A549 (cell line): ENCODE data around the gene TCN2. TPM values are rescaled to one million over a fixed set of nuclear protein-coding genes. Genes with fewer than 3 reads are reported as not detected.
A peak's percentile ranks its signal among the peaks of the same experiment; 100 is the strongest.

Source experiments
- ATAC-seq, 2 experiments: fragments of 200-7000 bp in 1 of 2; fragments of >200 bp in 1 of 2; cut with Nextera tagmentation in 1 of 2; cut with Tn5 transposase in 1 of 2; 3 replicates each; pipeline versions ENCODE4 v1.8.0 to v1.9.1; 2018 to 2020; ENCODE audit warnings: mild to moderate bottlenecking in 1 of 2, moderate library complexity in 1 of 2
- CTCF ChIA-PET: fragments of 300-600 bp; sonication (Branson Sonifier 250); formaldehyde crosslinking; extraction: SDS; loops from one replicate; lab custom pipeline; 2021; ENCODE audit warnings: antibody characterized with exemption, inconsistent platforms; lab: Yijun Ruan, JAX
- POLR2A ChIA-PET: fragments of 350-600 bp; formaldehyde crosslinking; extraction: SDS; loops from one replicate; lab custom pipeline; 2021; ENCODE audit warnings: antibody characterized with exemption, inconsistent platforms; lab: Yijun Ruan, JAX
- DNase-seq, 2 experiments: peaks; one replicate each; pipeline versions ENCODE4 v3.0.0 to v3.0.0-alpha.2; 2011 to 2016; ENCODE audit warnings: low read depth in 1 of 2, low spot score in 1 of 2
- FAIRE-seq: peaks from 2 replicates; lab custom pipeline; 2011; peaks lifted over from hg19 to GRCh38; lab: Jason Lieb, UNC
- H3K27ac ChIP-seq, 2 experiments: fragments of >200 bp; sonication (Bioruptor Twin); formaldehyde crosslinking; 3 replicates each; pipeline ENCODE4 v1.5.1; 2016 to 2017
- H3K4me1 ChIP-seq: fragments of >200 bp; sonication (Bioruptor Twin); formaldehyde crosslinking; 3 replicates; pipeline ENCODE4 v1.6.1; 2016
- H3K4me2 ChIP-seq: fragments of >200 bp; sonication (Bioruptor Twin); formaldehyde crosslinking; 3 replicates; pipeline ENCODE4 v1.6.1; 2016
- H3K4me3 ChIP-seq: fragments of >200 bp; sonication (Bioruptor Twin); formaldehyde crosslinking; 3 replicates; pipeline ENCODE4 v1.5.1; 2016
- H3K9me3 ChIP-seq: fragments of >200 bp; sonication (Bioruptor Twin); formaldehyde crosslinking; 3 replicates; pipeline ENCODE4 v1.6.1; 2016
- BHLHE40 ChIP-seq: IDR thresholded peaks from 2 replicates; pipeline ENCODE4 v1.6.1; 2012; ENCODE audit warnings: low read depth, low read length, inconsistent platforms
- CHD4 ChIP-seq: fragments of 200-600 bp; sonication (generic); IDR thresholded peaks from 2 replicates; pipeline ENCODE4 v1.6.1; 2016; ENCODE audit warnings: antibody characterized with exemption, mild to moderate bottlenecking, borderline replicate concordance
- CTCF ChIP-seq: fragments of >200 bp; sonication (Bioruptor Twin); formaldehyde crosslinking; IDR thresholded peaks from 3 replicates; pipeline ENCODE4 v1.5.1; 2016
- E2F6 ChIP-seq: IDR thresholded peaks from 2 replicates; pipeline ENCODE4 v1.6.1; 2012; ENCODE audit warnings: low read depth, borderline replicate concordance
- EHMT2 ChIP-seq: fragments of 200-600 bp; sonication (generic); IDR thresholded peaks from 2 replicates; pipeline ENCODE4 v1.6.1; 2016; ENCODE audit warnings: antibody characterized with exemption, low read depth, mild to moderate bottlenecking, moderate library complexity
- EP300 ChIP-seq, 2 experiments: fragments of >200 bp; sonication (Bioruptor Twin); formaldehyde crosslinking; IDR thresholded peaks; 2 replicates in 1 of 2; 3 replicates in 1 of 2; pipeline ENCODE4 v1.6.1; 2016 to 2017
- FOSL2 ChIP-seq, 2 experiments: fragments of 450-650 bp in 1 of 2; fragments of >200 bp in 1 of 2; sonication (Bioruptor Twin) in 1 of 2; formaldehyde crosslinking; IDR thresholded peaks; 2 replicates each; pipeline versions ENCODE4 v1.5.0 to v1.6.1; 2016 to 2020; ENCODE audit warnings: mild to moderate bottlenecking in 1 of 2, moderate library complexity in 1 of 2
- FOXS1 ChIP-seq: fragments of 250-450 bp; sonication (Bioruptor Pico); IDR thresholded peaks from 2 replicates; pipeline ENCODE4 v1.5.0; 2020; ENCODE audit warnings: mild to moderate bottlenecking, moderate library complexity
- GATA3 ChIP-seq: IDR thresholded peaks from 2 replicates; pipeline ENCODE4 v1.6.1; 2012; ENCODE audit warnings: borderline replicate concordance
- HEYL ChIP-seq: fragments of 250-450 bp; sonication (Bioruptor Pico); IDR thresholded peaks from 2 replicates; pipeline ENCODE4 v1.8.0; 2021; ENCODE audit warnings: mild to moderate bottlenecking, moderate library complexity
- HOXB5 ChIP-seq: fragments of 250-450 bp; sonication (Bioruptor Pico); IDR thresholded peaks from 2 replicates; pipeline ENCODE4 v1.5.0; 2020; ENCODE audit warnings: mild to moderate bottlenecking, moderate library complexity
- JUN ChIP-seq, 2 experiments: fragments of >200 bp; sonication (Bioruptor Twin); formaldehyde crosslinking; IDR thresholded peaks; 2 replicates in 1 of 2; 3 replicates in 1 of 2; pipeline ENCODE4 v1.6.1; 2016 to 2017
- KDM5A ChIP-seq: fragments of 200-600 bp; sonication (generic); IDR thresholded peaks from 2 replicates; pipeline ENCODE4 v1.6.1; 2016; ENCODE audit warnings: antibody characterized with exemption, mild to moderate bottlenecking
- MAX ChIP-seq: IDR thresholded peaks from 2 replicates; pipeline ENCODE4 v1.6.1; 2012
- NFE2L2 ChIP-seq: fragments of 150-350 bp; conservative IDR thresholded peaks from 2 replicates; pipeline ENCODE4 v1.6.1; 2014; ENCODE audit warnings: low read length
- NR3C1 ChIP-seq: fragments of >200 bp; sonication (Bioruptor Twin); formaldehyde crosslinking; IDR thresholded peaks from 3 replicates; pipeline ENCODE4 v1.6.1; 2017
- POLR2A ChIP-seq: IDR thresholded peaks from 2 replicates; pipeline ENCODE4 v1.6.1; 2012; ENCODE audit warnings: mild to moderate bottlenecking, low read length
- RARB ChIP-seq: fragments of 250-450 bp; sonication (Bioruptor Pico); IDR thresholded peaks from 2 replicates; pipeline ENCODE4 v1.8.0; 2021; ENCODE audit warnings: mild to moderate bottlenecking, moderate library complexity
- REST ChIP-seq: fragments of 200-600 bp; sonication (generic); IDR thresholded peaks from 2 replicates; pipeline ENCODE4 v1.6.1; 2016; ENCODE audit warnings: antibody characterized with exemption, mild to moderate bottlenecking, moderate library complexity
- TFCP2L1 ChIP-seq: fragments of 250-450 bp; sonication (Bioruptor Pico); IDR thresholded peaks from 2 replicates; pipeline ENCODE4 v1.5.0; 2021; ENCODE audit warnings: mild to moderate bottlenecking
- ZSCAN20 ChIP-seq: fragments of 250-450 bp; sonication (Bioruptor Pico); IDR thresholded peaks from 2 replicates; pipeline ENCODE4 v1.8.0; 2022; ENCODE audit warnings: mild to moderate bottlenecking, moderate library complexity
- WGBS: methylation state at CpG from one replicate; pipeline ENCODE4 v1.1.6; 2017; ENCODE audit errors: missing lambda C conversion rate; 5-methylcytosine and 5-hydroxymethylcytosine counted together
- polyA plus RNA-seq, 4 experiments: library from polyadenylated mRNA; depleted of rRNA in 3 of 4; stranded (reverse); fragments of >200 nt; fragmentation: RNase III in 1 of 4; extraction: RNeasy Plus Mini Kit Qiagen cat#74134 plus additional on column Dnase treatment in 1 of 4; gene quantifications; 2 replicates in 3 of 4; 3 replicates in 1 of 4; pipeline ENCODE4 v1.2.3, GENCODE V29; 2011 to 2017

Gene TCN2
- polyA plus RNA-seq, 2 of the 4 experiments (the other 2 are of a cell fraction), result 3.9 to 4.3 TPM

GRCh38 chr22:30562366-30562765 is 44.6 kb upstream of the TCN2 start:
- H3K4me2 ChIP-seq, result peak overlapping the region; percentile 33
- FAIRE-seq, result no peak
- CTCF ChIA-PET, result interaction anchor here (1.1 to 1.4 kb wide), 3 partner anchors 9 to 117 kb away, joined by 3 to 6 read pairs (median 4); no protein-coding TSS in a partner anchor

More at GRCh38 chr22:30562366-30562765, 44.6 kb upstream of the TCN2 start:
- POLR2A ChIA-PET, result no interaction called here
- ATAC-seq, result peak; percentile 25 to 61; a peak in 4 of 6 replicates
- WGBS, result 0% methylated on average over 1 of the region's 6 CpGs
- Histone ChIP-seq H3K27ac (peak overlapping the region; percentile 45 to 83; a peak in 5 of 6 replicates), H3K9me3 (no peaks in the 10 kb centered on the region)
- no peak for TF ChIP-seq RARB (CRISPR knock-in tag)
- TF ChIP-seq NR3C1, result no peak
- TF ChIP-seq FOXS1 (CRISPR knock-in tag), result no peak
- no peak for TF ChIP-seq CTCF
- no peak for TF ChIP-seq TFCP2L1
- peak; percentile 47; the same call in 1 of the 2 replicates for TF ChIP-seq MAX
- TF ChIP-seq FOSL2 (IDR thresholded peaks at IDR 0.05), result no peak
- TF ChIP-seq FOSL2 (CRISPR knock-in tag; IDR thresholded peaks at IDR 0.05), result peak; percentile 72
- TF ChIP-seq HEYL (CRISPR knock-in tag), result no peak
- TF ChIP-seq EHMT2, result no peak
- TF ChIP-seq EP300 (IDR thresholded peaks at IDR 0.05), result no peak
- no peak for TF ChIP-seq JUN (IDR thresholded peaks at IDR 0.05)
- peak; percentile 18; the same call in 1 of the 2 replicates for TF ChIP-seq GATA3
- TF ChIP-seq BHLHE40, result no peak
- no peak for TF ChIP-seq E2F6
- no peak; the same call in 1 of the 2 replicates for TF ChIP-seq HOXB5 (CRISPR knock-in tag)
- no peak for TF ChIP-seq NFE2L2
- no peak for TF ChIP-seq KDM5A
- TF ChIP-seq ZSCAN20 (CRISPR knock-in tag), result no peak
- TF ChIP-seq REST, result no peak
- TF ChIP-seq CHD4, result no peak
- TF ChIP-seq POLR2A, result no peak
- TF ChIP-seq, all 56 proteins: peak for 3
- DNase-seq, result peak; percentile 49 to 71
- peaks cover 68% of the 10 kb centered on the region for H3K4me1 ChIP-seq
- no peak overlapping the region for H3K4me3 ChIP-seq
